PFSK-1 (cell line): ENCODE results near the gene ETFB.

Source experiments
- POLR2AphosphoS5 ChIP-seq: IDR thresholded peaks from 2 replicates; pipeline ENCODE4 v1.6.1; 2012; ENCODE audit warnings: low read depth, mild to moderate bottlenecking, control low read depth, low read length, moderate library complexity
- SIN3A ChIP-seq: IDR thresholded peaks from 2 replicates; pipeline ENCODE4 v1.6.1; 2012; ENCODE audit warnings: mild to moderate bottlenecking, low read length, moderate library complexity, borderline replicate concordance; ENCODE audit not compliant: insufficient read depth
- TF ChIP-seq, protein P1 (sequence below), 2 experiments: IDR thresholded peaks; 2 replicates each; pipeline versions ENCODE4 v1.6.1 to v1.8.0; 2011 to 2012; ENCODE audit warnings: low read depth in 2 of 2, low read length in 2 of 2, control low read depth in 1 of 2, inconsistent platforms in 1 of 2, mild to moderate bottlenecking in 1 of 2, moderate library complexity in 1 of 2; ENCODE audit not compliant: insufficient read depth in 1 of 2

DNA sequence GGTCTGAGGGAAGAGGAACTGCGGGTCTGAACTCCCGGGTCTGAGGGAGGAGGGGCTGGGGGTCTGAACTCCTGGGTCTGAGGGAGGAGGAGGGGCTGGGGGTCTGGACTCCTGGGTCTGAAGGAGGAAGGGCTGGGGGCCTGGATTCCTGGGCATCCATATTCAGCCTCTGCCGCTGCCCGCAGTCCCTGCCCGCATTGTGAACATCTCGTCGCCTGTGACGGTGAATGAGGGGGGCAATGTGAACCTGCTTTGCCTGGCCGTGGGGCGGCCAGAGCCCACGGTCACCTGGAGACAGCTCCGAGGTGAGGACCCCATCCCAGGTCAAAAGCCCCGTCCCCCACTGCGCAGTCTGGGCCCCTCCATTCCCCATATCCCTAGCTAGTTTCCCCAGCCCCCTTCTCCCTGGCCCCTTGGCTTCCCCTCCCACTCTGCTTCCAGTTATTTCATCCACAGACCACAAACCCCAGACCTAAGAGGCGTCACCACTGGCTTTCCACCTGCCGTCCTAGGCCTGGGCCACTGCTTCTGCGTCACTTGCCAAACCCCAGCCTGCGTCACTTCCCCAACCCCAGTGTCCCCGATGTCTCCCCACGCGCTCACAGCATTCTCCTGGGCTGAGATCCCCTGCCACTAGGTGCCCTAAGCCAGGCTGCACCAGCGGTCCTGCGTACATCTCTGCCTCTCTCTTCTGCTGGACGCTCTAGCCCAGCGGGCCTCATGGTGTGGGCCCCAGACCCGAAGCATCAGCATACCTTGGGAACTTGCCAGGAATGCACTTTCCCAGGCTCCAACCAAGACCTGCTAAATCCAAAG, 40.8 kb downstream of the ETFB start:
- TF ChIP-seq, protein P1, sequence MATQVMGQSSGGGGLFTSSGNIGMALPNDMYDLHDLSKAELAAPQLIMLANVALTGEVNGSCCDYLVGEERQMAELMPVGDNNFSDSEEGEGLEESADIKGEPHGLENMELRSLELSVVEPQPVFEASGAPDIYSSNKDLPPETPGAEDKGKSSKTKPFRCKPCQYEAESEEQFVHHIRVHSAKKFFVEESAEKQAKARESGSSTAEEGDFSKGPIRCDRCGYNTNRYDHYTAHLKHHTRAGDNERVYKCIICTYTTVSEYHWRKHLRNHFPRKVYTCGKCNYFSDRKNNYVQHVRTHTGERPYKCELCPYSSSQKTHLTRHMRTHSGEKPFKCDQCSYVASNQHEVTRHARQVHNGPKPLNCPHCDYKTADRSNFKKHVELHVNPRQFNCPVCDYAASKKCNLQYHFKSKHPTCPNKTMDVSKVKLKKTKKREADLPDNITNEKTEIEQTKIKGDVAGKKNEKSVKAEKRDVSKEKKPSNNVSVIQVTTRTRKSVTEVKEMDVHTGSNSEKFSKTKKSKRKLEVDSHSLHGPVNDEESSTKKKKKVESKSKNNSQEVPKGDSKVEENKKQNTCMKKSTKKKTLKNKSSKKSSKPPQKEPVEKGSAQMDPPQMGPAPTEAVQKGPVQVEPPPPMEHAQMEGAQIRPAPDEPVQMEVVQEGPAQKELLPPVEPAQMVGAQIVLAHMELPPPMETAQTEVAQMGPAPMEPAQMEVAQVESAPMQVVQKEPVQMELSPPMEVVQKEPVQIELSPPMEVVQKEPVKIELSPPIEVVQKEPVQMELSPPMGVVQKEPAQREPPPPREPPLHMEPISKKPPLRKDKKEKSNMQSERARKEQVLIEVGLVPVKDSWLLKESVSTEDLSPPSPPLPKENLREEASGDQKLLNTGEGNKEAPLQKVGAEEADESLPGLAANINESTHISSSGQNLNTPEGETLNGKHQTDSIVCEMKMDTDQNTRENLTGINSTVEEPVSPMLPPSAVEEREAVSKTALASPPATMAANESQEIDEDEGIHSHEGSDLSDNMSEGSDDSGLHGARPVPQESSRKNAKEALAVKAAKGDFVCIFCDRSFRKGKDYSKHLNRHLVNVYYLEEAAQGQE (IDR thresholded peaks at IDR 0.05; ENCODE audit: insufficient read depth in 1 of 2, low read depth in 2 of 2, low read length in 2 of 2) = no peak
- TF ChIP-seq POLR2AphosphoS5 = no peak
- no peak for TF ChIP-seq SIN3A
